HG02678 (cell line): ENCODE measurements around the gene ASCC1.
A peak's percentile ranks its signal among the peaks of the same experiment; 100 is the strongest.

Experiments used
- ATAC-seq: cut with Tn5 transposase; IDR thresholded peaks from one replicate; pipeline ENCODE4 v1.9.1; 2021; ENCODE audit warnings: mild to moderate bottlenecking, moderate library complexity; ENCODE audit not compliant: unreplicated experiment

Gene ASCC1, protein sequence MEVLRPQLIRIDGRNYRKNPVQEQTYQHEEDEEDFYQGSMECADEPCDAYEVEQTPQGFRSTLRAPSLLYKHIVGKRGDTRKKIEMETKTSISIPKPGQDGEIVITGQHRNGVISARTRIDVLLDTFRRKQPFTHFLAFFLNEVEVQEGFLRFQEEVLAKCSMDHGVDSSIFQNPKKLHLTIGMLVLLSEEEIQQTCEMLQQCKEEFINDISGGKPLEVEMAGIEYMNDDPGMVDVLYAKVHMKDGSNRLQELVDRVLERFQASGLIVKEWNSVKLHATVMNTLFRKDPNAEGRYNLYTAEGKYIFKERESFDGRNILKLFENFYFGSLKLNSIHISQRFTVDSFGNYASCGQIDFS

GRCh38 chr10:72215611-72216549 lies at the start of gene ASCC1, which contains the start of gene ANAPC16:
ASCC1 (minus strand) TSS chr10:72216276; CDS start chr10:72213298, 2,978 bp downstream.
ANAPC16 (plus strand) TSS chr10:72216012; CDS start chr10:72223915, 7,903 bp downstream.
- ATAC-seq, result peak; percentile 85

GRCh38 chr10:72265508-72265907 lies 49.4 kb upstream of the ASCC1 start:
- ATAC-seq, result no peak

DNA sequence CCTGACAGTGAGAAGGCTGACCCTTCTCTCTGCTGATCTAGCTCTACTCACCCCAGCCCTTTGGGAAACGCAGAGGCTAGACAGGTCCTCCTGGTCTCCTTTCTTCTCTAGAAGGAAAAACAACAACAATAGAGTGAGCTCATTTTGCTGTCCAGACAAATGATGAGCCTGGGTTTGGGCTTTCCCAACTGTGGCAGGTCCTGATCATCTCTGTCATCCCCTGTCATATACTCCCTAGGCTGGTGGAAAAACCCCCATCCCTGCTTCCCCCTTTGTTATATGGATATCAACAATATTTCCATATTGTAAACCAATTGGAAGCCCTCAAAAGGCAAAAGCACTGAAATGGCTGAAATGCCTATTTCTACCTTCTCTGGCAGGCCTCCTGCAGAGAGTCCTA lies 48.5 kb upstream of the ASCC1 start:
- no peak for ATAC-seq

DNA sequence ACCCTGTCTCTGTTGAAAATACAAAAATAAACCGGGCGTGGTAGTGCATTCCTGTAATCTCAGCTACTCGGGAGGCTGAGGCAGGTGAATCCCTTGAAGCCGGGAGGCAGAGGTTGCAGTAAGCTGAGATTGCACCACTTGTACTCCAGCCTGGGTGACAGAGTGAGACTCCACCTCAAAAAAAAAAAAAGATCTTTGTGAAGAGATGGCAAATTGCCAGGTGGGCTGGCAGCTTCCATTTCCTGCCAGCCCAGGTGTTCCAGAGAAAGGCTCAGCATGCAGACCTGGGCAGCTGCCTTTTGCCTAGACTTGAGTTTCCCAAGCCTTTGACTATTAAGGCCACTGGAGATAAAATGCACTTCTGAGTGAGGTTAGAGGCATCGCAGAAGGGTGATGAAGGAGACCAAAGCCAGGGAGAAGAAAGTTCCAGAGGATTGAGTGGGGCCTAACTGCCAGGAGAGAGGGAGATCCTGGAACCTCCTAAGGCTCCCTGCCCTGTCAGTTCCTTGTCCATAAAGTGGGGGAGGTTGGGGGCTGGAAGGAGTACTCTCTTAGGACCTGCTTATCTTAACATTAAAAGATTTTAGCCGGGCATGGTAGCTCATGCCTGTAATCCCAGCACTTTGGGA lies 47.7 kb upstream of the ASCC1 start:
- no peak for ATAC-seq

DNA sequence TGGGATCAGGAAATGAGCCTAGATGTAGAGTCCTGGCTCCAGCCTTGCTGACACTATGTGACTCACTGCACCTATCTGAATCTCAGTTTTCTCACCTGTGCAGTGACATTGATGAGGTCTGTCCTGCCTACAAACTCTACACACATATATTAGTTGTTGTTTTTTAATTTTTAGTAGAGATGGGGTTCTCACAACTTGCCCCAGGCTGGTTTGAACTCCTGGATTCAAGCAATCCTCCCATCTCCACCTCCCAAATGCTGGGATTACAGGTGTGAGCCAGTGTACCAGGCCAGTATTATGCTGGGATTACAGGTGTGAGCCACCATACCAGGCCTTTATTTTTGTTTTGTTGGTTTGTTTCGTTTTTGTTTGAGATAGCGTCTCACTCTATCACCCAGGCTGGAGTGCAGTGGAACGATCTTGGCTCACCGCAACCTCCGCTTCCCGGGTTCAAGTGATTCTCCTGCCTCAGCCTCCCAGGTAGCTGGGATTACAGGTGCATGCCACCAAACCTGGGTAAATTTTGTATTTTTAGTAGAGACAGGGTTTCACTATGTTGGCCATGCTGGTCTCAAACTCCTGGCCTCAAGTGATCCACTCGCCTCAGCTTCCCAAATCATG lies 45.8 kb upstream of the ASCC1 start:
- no peak for ATAC-seq

DNA sequence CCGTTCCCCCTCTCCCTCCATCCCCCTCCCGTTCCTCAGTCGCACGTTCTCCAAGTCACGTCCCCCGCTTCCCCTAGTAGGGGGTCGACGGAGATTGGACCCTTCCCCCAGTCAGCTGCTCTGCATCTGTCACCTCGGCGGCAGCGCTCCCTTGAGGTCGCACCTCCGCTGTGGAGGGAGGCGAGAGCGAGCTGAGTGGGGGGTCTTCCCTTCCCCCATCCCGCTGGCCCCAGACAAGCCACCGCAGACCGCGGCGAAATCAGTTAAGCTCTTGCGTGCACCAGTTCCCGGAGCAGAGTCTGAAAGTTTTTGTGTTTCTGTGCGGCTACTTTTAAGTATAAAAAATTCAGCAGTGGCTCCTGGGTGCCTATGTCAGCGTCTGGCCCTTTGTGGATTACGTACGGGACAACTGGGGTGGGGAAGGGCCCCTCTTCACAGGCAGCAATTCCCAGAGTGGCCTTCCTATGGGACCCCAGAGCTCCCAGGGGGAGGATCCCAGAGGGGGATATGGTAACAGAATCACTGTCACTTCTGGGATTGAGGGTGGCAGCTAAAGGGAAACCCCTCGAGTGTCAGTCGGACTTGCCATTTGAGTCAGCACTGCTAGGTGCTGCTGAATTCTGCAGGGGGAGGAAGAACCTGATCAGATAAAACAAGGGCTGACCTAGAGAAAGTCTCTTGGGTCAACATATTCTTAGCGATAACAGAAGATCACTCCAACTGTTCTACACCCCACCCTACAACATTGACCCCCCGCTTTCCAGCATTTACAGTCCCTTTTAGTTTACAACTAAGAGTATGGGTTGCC lies 45.1 kb upstream of the ASCC1 start:
- ATAC-seq, result peak; percentile 49

DNA sequence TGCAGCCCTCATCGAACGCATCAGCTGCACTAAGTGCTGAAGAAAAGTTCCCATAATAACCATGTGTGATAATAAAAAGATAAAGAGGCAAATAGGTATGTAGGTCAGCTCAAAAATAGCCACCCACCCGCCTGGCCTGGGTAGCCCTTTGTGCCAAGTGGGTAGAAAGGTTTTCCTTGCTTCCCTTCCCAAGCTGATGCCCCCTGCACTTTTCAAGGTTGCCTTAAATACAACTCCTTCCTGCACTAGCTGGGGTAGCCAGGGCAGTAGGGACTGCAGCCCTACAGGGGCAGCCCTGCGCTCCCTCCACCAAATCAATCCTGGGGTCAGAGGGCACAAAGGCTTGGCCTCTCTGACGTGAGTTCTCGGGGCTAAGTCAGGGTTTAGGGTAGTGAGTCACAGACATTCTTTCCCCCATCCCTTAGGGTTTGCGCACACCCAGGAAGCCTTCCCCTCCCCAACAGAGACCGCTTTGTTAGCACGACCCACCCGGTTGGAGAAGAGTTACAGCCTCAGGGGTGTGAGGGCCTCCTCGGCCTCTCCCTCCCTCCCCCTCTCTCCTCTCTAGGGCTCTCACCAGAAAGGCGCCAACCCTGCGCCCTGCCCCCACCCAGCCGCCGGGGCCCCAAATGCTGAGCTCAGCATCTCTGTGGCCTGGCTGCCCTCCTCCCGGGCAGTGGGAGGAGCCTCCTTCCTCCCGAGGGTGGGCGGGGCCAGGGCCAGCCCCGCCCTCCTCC lies 44.3 kb upstream of the ASCC1 start:
- ATAC-seq, result peak; percentile 72

DNA sequence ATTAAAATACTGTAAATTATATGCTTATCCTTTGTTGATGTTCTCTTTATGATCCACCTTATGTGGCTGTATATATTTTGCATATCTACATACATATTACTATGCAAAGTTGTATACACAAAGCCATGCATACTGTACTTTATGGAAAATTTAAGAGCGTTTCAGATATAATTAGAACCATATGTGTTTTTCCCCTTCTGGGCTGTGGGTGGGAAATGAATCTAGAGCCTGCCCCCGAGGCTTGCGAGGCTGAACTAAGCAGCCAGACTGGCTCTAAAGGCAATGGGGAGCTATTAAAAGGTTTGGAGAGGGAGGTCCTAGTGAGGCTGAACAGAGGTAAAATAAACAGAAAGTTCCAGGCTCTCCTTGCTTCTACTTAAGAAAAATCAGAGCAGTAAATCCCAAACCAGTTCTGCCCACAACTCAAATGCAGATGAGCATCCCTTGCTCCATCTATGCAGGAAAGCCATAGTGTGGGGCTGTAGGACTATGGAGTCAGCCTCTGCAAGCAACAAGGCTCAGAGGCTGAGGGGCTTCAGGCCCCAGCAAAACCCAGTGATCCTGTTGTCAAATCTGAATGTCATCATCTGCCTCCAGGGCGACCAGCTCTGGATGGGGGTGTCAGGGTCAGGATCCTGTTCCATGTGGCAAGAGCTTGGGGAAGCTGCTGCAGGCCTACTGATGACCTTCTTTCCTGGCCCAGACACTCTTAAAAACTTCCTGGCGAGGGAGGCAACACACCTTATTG lies 43.6 kb upstream of the ASCC1 start:
- ATAC-seq, result no peak

DNA sequence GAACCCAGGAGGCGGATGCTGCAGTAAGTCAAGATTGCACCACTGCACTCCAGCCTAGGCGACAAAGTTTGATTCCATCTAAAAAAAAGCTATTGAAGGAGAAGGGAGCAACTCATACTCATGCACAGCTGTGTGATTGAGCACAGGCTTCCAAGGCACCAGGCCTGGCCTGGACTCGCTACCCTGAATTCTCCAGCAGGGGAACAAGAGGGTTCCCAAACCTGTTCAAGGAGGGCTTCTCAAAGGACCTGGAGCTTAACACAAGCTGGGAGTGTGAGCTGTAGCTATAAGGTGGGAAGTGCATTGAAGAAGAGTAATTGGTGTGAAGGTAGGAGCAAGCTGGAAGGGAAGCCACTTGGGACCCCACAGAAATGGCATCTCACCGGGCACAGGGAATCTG lies 42.5 kb upstream of the ASCC1 start:
- no peak for ATAC-seq

GRCh38 chr10:72257051-72257892 lies 41.2 kb upstream of the ASCC1 start:
- ATAC-seq, result no peak

DNA sequence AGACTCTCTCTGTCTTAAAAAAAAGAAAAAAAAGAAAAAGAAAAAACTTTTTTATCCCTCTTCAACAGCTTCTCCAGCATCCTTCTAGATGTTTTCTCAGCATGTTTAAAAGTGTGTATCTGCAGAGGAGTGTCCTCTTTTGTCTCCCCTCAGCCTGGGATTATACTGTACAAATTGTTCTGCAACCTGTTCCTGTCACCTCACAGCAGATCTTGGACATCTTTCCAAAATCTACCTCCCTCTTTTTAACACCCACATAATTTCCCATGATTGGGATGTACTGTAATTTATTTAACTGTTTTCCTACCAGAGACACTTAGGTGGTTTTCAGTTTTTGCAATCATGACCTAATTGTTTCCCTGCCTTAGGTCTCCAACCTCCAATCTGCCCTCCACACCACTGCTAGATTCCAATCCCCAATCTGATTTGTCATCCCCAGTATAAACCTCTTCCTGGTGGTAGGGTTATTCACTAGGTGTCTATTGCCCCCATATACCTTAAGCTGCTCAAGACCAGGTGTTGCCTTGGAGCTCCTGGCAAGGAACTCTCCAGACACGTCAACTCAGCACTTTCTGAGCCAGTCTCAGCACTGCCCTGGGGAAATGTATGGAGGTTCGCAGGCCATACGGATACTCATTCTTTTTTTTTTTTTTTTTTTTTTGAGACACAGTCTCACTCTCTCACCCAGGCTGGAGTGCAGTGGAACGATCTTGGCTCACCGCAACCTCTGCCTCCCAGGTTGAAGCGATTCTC lies 40.1 kb upstream of the ASCC1 start:
- ATAC-seq, result no peak

GRCh38 chr10:72254813-72255568 lies 38.9 kb upstream of the ASCC1 start:
- ATAC-seq, result peak; percentile 50

DNA sequence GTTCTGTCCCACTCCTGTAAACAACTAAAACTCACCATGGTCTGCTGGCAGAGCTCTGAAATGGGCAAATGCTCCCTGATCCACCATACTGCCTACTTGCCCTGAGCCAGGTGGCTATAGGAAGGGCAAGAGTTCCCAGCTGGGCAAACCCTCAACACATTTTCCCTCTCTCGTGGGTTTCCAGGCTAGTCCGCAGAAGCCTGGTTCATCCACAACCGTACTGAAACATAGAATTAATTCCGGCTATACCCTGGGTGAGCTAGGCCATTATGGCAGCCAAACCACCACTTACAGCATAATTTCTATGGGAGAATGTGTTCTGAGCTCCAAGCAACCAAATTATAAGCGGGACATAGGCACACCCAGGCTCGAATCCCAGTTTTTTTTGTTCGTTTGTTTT lies 37.5 kb upstream of the ASCC1 start:
- no peak for ATAC-seq

- no peak for ATAC-seq
Observed at GRCh38 chr10:72252972-72253371, 36.9 kb upstream of the ASCC1 start.

DNA sequence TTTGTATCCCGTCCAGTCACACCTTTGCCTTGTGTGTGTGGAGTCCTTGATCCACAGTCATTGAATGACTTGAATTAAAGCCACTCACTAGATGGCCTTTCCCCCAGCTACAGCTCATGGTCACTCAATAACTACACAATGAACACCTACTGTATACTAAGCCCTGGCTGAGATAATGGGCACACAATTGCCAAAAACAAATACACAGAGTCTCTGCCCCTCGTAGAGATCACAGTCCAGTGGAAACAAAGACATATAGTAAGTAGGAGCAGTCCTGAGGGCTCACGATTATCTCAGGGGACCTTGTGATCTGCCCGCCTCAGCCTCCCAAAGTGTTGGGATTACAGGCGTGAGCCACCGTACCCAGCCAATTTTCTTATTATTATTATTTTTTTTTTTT lies 35.6 kb upstream of the ASCC1 start:
- no peak for ATAC-seq

DNA sequence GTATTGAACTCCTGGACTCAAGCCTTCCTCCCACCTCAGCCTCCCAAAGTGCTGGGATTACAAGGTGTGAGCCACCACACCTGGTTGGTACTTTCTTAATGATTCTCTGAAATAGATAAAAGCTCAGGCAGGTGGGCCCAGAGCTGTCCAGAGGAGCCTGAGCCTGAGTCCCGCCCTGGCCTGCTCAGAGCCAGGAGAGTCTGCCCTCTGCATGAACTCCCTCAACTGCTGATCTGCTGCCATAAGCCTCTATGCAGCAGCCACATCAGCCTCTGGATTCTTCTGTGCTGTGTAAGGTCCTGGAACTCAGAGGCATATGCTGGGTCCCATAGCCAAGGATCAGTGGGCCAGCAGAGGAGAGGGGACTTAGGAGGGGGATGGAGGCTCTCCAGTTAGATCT lies 34.6 kb upstream of the ASCC1 start:
- no peak for ATAC-seq
